Muscle of back (tissue), 11 donors: ENCODE data around the gene CTSF. TPM values are rescaled to one million over a fixed set of nuclear protein-coding genes. Genes with fewer than 3 reads are reported as not detected.
A peak's percentile ranks its signal among the peaks of the same experiment; 100 is the strongest.
"Not testable (repeated sequence)": the region's sequence is repeated elsewhere in the genome, so short reads cannot be mapped to it uniquely, and the experiment has no call there.

Source experiments
- DNase-seq, 3 donors: peaks; one replicate each; pipeline versions ENCODE4 v3.0.0 to v3.0.0-alpha.2; 2013
- polyA plus RNA-seq, 10 donors: library from polyadenylated mRNA; unstranded; fragments of 120-200 nt; gene quantifications; one replicate each; pipeline ENCODE4 v1.2.1, GENCODE V29; 2013; ENCODE audit not compliant: insufficient read length in 10 of 10

The CTSF gene
- polyA plus RNA-seq, 10 donors = 21.3 to 39.9 (median 27.2) TPM

- no peak for DNase-seq
Measured at GRCh38 chr11:66559866-66560676, 8.3 kb downstream of the CTSF start.

- DNase-seq = no peak
Measured at GRCh38 chr11:66559142-66559865, 9.1 kb downstream of the CTSF start.

- DNase-seq = no peak
Measured at GRCh38 chr11:66557733-66558326, 10.6 kb downstream of the CTSF start.

GRCh38 chr11:66556086-66556485 is 12.3 kb downstream of the CTSF start:
- DNase-seq = no peak

- no peak for DNase-seq
Measured at GRCh38 chr11:66555416-66555815, 13.0 kb downstream of the CTSF start.

GRCh38 chr11:66554602-66555001 is 13.8 kb downstream of the CTSF start:
- no peak for DNase-seq

- no peak for DNase-seq
Measured at GRCh38 chr11:66550887-66551286, 17.5 kb downstream of the CTSF start.

GRCh38 chr11:66549696-66550095 is 18.7 kb downstream of the CTSF start:
- DNase-seq = no peak

- no peak for DNase-seq
Measured at GRCh38 chr11:66548774-66549630, 19.4 kb downstream of the CTSF start.

- DNase-seq = peak in 2 of 3 donors; percentile 41 to 42
Measured at GRCh38 chr11:66548041-66548440, 20.4 kb downstream of the CTSF start.

- DNase-seq = peak; percentile 39 to 45 (median 45)
Measured at GRCh38 chr11:66547662-66548009, 20.8 kb downstream of the CTSF start.

GRCh38 chr11:66546966-66547661 is 21.3 kb downstream of the CTSF start:
- DNase-seq = peak in 1 of 3 donors; percentile 8

GRCh38 chr11:66546368-66546965 is 21.9 kb downstream of the CTSF start, which contains the start of gene ACTN3:
Gene ACTN3, plus strand, starts transcription at chr11:66546903. Its CDS starts 35 bp downstream, at chr11:66546938.
- DNase-seq = peak; percentile 45 to 60 (median 55)

- peak; percentile 96 to 97 (median 97) for DNase-seq
Measured at GRCh38 chr11:66545701-66546367, 22.6 kb downstream of the CTSF start, which contains the start of gene ZDHHC24. Gene ZDHHC24, minus strand, starts transcription at chr11:66546048. Its CDS starts 45 bp downstream, at chr11:66546003.

GRCh38 chr11:66544952-66545351 is 23.5 kb downstream of the CTSF start:
- not testable (repeated sequence) for DNase-seq

- peak; percentile 32 to 79 (median 61) for DNase-seq
Measured at GRCh38 chr11:66543263-66544107, 24.9 kb downstream of the CTSF start.

- DNase-seq = no peak
Measured at GRCh38 chr11:66542362-66542761, 26.0 kb downstream of the CTSF start.

- DNase-seq = no peak
Measured at GRCh38 chr11:66541892-66542291, 26.5 kb downstream of the CTSF start.

GRCh38 chr11:66540598-66540997 is 27.8 kb downstream of the CTSF start:
- DNase-seq = not testable (repeated sequence)
